PC-3 (cell line): ENCODE data around the gene USF2.
"Not testable (repeated sequence)": the region's sequence is repeated elsewhere in the genome, so short reads cannot be mapped to it uniquely, and the experiment has no call there.

Experiments
- EZH2phosphoT487 ChIP-seq: fragments of 300-600 bp; sonication (generic); IDR thresholded peaks from 2 replicates; pipeline ENCODE4 v1.6.1; 2018; ENCODE audit warnings: mild to moderate bottlenecking, antibody characterized with exemption, low read length, borderline replicate concordance
- TF ChIP-seq, protein P1 (sequence below): fragments of 300-600 bp; sonication (generic); conservative IDR thresholded peaks from 2 replicates; pipeline ENCODE4 v1.5.1; 2017; ENCODE audit warnings: antibody characterized with exemption, low read depth, mild to moderate bottlenecking, low read length

DNA sequence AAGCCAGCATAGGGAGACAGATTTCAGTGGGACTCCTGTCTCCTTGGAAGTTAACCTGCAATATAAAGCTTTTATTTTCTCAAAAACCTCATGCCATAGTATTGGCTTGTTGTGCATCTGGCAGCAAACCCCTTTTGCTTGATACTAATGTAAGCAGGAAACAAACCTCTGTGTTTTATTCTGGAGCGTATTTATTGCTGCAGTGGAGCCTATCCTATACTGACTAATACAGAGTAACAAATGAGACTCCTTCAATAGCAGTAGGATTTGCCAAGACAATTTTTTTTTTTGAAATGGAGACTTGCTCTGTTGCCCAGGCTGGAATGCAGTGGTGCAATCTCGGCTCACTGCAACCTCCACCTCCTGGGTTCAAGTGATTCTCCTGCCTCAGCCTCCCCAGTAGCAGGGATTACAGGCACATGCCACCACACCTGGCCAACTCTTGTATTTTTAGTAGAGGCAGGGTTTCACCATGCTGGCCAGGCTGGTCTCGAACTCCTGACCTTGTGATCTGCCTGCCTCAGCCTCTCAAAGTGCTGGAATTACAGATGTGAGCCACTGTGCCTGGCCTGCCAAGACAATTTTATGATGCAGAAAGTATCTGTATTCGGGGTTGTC is 47.7 kb upstream of the USF2 start:
- TF ChIP-seq, protein P1, sequence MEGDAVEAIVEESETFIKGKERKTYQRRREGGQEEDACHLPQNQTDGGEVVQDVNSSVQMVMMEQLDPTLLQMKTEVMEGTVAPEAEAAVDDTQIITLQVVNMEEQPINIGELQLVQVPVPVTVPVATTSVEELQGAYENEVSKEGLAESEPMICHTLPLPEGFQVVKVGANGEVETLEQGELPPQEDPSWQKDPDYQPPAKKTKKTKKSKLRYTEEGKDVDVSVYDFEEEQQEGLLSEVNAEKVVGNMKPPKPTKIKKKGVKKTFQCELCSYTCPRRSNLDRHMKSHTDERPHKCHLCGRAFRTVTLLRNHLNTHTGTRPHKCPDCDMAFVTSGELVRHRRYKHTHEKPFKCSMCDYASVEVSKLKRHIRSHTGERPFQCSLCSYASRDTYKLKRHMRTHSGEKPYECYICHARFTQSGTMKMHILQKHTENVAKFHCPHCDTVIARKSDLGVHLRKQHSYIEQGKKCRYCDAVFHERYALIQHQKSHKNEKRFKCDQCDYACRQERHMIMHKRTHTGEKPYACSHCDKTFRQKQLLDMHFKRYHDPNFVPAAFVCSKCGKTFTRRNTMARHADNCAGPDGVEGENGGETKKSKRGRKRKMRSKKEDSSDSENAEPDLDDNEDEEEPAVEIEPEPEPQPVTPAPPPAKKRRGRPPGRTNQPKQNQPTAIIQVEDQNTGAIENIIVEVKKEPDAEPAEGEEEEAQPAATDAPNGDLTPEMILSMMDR = not testable (repeated sequence)
- not testable (repeated sequence) for TF ChIP-seq EZH2phosphoT487
